OCI-LY1 (cell line): ENCODE data around the gene TOR3A.

ENCODE experiments used
- H2AFZ ChIP-seq: fragments of 200-600 bp; sonication (generic), shearing (Covaris generic); 2 replicates; pipeline ENCODE4 v1.6.0; 2014; ENCODE audit warnings: antibody characterized with exemption, mild to moderate bottlenecking, low read length
- H3F3A ChIP-seq: fragments of 200-600 bp; sonication (generic), shearing (Covaris generic); 2 replicates; pipeline ENCODE4 v1.6.0; 2014; ENCODE audit warnings: mild to moderate bottlenecking, antibody characterized with exemption, low read length, moderate library complexity; ENCODE audit not compliant: insufficient read depth
- H3K27ac ChIP-seq: fragments of 200-600 bp; sonication (generic); 2 replicates; pipeline ENCODE4 v1.5.1; 2014; ENCODE audit warnings: low read length, mixed run types, mild to moderate bottlenecking, low read depth; ENCODE audit not compliant: poor library complexity, severe bottlenecking
- H3K27me3 ChIP-seq: fragments of 200-600 bp; sonication (generic); 2 replicates; pipeline ENCODE4 v1.6.0; 2014; ENCODE audit warnings: antibody characterized with exemption, mild to moderate bottlenecking, low read length, moderate library complexity; ENCODE audit not compliant: insufficient read depth
- H3K36me3 ChIP-seq: fragments of 200-600 bp; sonication (generic); 2 replicates; pipeline ENCODE4 v1.6.1; 2014; ENCODE audit warnings: mild to moderate bottlenecking, antibody characterized with exemption, low read length, moderate library complexity, mixed read lengths; ENCODE audit not compliant: insufficient read depth
- H3K4me1 ChIP-seq: fragments of 200-600 bp; sonication (generic); 2 replicates; pipeline ENCODE4 v1.5.1; 2014; ENCODE audit warnings: mild to moderate bottlenecking, low read length, moderate library complexity; ENCODE audit not compliant: insufficient read depth, severe bottlenecking
- H3K4me2 ChIP-seq: fragments of 200-600 bp; sonication (generic), shearing (Covaris generic); 2 replicates; pipeline ENCODE4 v1.6.1; 2014; ENCODE audit warnings: low read length
- H3K4me3 ChIP-seq: fragments of 200-600 bp; sonication (generic); 2 replicates; pipeline ENCODE4 v1.5.1; 2014; ENCODE audit warnings: low read length, low read depth, mild to moderate bottlenecking, mixed read lengths; ENCODE audit not compliant: poor library complexity, severe bottlenecking
- H3K79me2 ChIP-seq: fragments of 200-600 bp; shearing (Covaris generic); 2 replicates; pipeline ENCODE4 v1.6.1; 2016; ENCODE audit warnings: mixed run types, low read length, mixed read lengths; ENCODE audit not compliant: insufficient read depth
- H3K9ac ChIP-seq: fragments of 200-600 bp; sonication (generic), shearing (Covaris generic); 2 replicates; pipeline ENCODE4 v1.6.1; 2014; ENCODE audit warnings: mild to moderate bottlenecking, low read length, mixed read lengths
- H3K9me2 ChIP-seq: fragments of 200-600 bp; sonication (generic), shearing (Covaris generic); 2 replicates; pipeline ENCODE4 v1.6.1; 2014; ENCODE audit warnings: low read depth, mild to moderate bottlenecking, low read length, mixed read lengths
- H3K9me3 ChIP-seq: fragments of 200-600 bp; shearing (Covaris generic); 2 replicates; pipeline ENCODE4 v1.6.1; 2014; ENCODE audit warnings: low read length, mixed read lengths
- H4K20me1 ChIP-seq: fragments of 200-600 bp; sonication (generic), shearing (Covaris generic); 2 replicates; pipeline ENCODE4 v1.6.0; 2016; ENCODE audit warnings: mild to moderate bottlenecking, low read length; ENCODE audit not compliant: insufficient read depth
- EZH2 ChIP-seq: fragments of 200-600 bp; sonication (generic), shearing (Covaris generic); IDR thresholded peaks from 2 replicates; pipeline ENCODE4 v1.8.0; 2017; ENCODE audit warnings: borderline replicate concordance, mixed run types, mild to moderate bottlenecking, antibody characterized with exemption, low read length, moderate library complexity, mixed read lengths
- TF ChIP-seq, protein P1 (sequence below): fragments of 200-600 bp; sonication (generic), shearing (Covaris generic); IDR thresholded peaks from 2 replicates; pipeline ENCODE4 v1.5.1; 2017; ENCODE audit warnings: mild to moderate bottlenecking, antibody characterized with exemption, low read length, moderate library complexity, mixed read lengths

TOR3A gene

DNA sequence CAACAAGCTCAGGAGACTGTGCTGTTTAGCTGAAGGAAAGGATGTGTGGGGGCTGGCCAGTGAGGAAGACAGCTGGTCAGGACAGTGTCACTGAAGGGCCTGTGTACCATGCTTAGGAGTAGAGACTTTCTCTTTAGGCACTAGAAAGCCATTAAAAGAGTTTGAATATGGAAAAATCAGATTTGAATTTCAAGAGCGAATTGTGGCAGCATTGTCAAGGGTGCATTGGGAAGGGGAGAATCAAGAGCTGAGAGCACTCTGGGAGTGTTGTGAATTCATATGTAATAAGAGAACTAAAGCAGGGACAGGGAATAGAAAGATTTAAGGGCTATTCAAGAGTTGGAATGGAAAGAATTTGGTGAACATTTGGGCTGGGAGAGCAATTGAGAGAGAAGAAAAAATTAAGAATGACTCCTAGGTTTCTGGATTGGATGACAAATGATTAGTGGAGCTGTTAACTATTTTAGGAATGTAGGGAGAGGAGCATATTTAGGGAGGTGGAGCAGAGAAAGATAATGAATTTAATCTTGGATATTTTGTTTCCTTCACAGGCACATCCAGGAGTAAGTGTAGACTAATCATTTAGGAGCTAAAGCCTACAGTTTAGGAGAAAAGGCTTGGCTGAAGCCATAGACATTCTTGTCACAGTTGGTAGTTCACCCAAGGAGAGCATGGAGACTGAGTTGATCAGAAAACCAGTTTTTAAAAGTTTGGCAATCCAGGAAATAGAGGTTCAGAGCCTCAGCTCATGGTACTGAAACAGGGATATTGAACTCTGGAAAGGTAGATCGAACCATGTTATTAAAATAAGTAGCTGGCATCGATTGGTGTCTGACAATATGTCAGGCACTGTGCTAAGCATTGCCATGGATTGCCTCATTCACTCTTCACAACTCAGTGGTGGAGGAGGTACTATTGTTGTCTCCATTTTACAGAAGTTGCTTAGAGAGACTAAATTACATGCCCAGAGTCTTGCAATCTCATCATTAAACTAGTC is 23.1 kb upstream of the TOR3A start:
- no peak overlapping the region for H3K4me3 ChIP-seq
- H4K20me1 ChIP-seq, result no peaks in the 10 kb centered on the region
- no peaks in the 10 kb centered on the region for H3K79me2 ChIP-seq
- peaks cover 14% of the 10 kb centered on the region; the same call in 1 of the 2 replicates for H3K36me3 ChIP-seq
- no peaks in the 10 kb centered on the region for H3F3A ChIP-seq
- no peak overlapping the region for H3K9ac ChIP-seq
- no peaks in the 10 kb centered on the region for H3K27me3 ChIP-seq
- H3K4me2 ChIP-seq, result no peak overlapping the region
- H3K9me3 ChIP-seq, result no peaks in the 10 kb centered on the region
- no peak overlapping the region for H2AFZ ChIP-seq
- no peak overlapping the region for H3K27ac ChIP-seq
- no peaks in the 10 kb centered on the region for H3K9me2 ChIP-seq
- H3K4me1 ChIP-seq, result no peaks in the 10 kb centered on the region
- no peak for TF ChIP-seq EZH2
- TF ChIP-seq, protein P1, sequence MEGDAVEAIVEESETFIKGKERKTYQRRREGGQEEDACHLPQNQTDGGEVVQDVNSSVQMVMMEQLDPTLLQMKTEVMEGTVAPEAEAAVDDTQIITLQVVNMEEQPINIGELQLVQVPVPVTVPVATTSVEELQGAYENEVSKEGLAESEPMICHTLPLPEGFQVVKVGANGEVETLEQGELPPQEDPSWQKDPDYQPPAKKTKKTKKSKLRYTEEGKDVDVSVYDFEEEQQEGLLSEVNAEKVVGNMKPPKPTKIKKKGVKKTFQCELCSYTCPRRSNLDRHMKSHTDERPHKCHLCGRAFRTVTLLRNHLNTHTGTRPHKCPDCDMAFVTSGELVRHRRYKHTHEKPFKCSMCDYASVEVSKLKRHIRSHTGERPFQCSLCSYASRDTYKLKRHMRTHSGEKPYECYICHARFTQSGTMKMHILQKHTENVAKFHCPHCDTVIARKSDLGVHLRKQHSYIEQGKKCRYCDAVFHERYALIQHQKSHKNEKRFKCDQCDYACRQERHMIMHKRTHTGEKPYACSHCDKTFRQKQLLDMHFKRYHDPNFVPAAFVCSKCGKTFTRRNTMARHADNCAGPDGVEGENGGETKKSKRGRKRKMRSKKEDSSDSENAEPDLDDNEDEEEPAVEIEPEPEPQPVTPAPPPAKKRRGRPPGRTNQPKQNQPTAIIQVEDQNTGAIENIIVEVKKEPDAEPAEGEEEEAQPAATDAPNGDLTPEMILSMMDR, result no peak

DNA sequence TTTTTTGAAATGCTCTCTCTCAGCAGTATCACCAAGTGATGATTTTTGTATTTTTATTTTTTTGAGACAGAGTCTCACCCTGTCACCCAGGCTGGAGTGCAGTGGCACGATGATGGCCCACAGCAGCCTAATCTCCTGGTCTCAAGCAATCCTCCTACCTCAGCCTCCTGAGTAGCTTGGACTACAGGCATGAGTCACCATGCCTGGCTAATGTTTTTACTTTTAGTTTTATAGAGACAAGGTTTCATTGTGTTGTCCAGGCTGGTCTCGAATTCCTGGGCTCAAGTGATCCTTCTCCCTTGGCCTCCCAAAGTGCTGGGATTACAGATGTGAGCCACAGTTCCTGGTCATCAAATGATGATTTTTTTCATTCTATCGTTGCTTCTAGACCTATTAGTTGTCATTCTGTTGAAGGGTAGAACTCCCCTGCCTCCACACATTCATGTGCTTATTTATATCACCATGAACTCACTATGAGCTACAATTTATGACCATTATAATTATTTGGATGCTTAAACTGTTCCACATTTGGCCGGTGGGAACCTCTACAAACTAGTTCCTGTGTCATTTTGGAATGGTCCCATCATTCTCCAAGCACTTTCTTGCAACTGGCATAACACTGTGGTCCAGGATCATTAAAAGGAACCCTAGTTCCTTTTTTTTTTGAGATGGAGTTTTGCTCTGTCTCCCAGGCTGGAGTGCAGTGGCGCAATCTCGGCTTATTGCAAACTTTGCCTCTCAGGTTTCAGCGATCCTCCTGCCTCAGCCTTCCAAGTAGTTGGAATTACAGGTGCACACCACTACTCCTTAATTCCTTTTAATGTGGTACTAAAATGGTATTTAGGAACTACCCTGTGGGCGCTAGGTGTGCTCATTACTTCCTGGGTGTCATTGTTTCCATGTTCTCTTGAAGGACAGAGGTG is 20.2 kb upstream of the TOR3A start:
- Histone ChIP-seq H3K4me2 (no peak overlapping the region), H3K27me3 (no peaks in the 10 kb centered on the region), H3K36me3 (peaks cover 13% of the 10 kb centered on the region; the same call in 1 of the 2 replicates), H3K4me3 (no peak overlapping the region), H3K4me1 (no peaks in the 10 kb centered on the region), H3K9me2 (no peaks in the 10 kb centered on the region), H2AFZ (no peak overlapping the region), H3K9ac (no peak overlapping the region), H3K9me3 (no peaks in the 10 kb centered on the region), H3F3A (no peaks in the 10 kb centered on the region), H4K20me1 (no peaks in the 10 kb centered on the region), H3K79me2 (no peaks in the 10 kb centered on the region), H3K27ac (no peak overlapping the region)
- TF ChIP-seq, protein P1, result no peak
- TF ChIP-seq EZH2, result no peak

DNA sequence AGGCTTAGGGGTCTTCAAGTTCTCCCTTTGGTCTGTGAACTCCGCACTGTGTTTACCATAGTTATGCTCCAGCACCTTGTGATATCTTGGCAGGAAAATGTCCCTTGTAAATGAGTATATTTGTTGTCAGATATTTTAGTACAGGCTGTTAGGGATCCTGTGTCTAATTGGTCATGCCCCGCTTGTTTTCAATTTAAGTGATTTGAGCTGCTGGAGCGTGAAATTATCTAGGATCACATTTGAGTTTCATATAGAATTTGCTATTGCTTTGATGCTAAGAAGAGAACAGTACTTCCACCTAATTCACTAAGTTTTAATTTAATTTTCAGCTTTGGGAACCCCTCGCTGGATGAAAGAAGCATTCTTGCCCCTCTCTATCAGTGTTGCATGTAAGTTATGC is 15.4 kb upstream of the TOR3A start:
- Histone ChIP-seq H3K9ac (no peak overlapping the region), H2AFZ (no peak overlapping the region), H3K27ac (no peak overlapping the region), H3K27me3 (no peaks in the 10 kb centered on the region), H3F3A (no peaks in the 10 kb centered on the region), H3K4me3 (no peak overlapping the region), H4K20me1 (no peaks in the 10 kb centered on the region), H3K9me2 (no peaks in the 10 kb centered on the region), H3K4me1 (peaks cover 6% of the 10 kb centered on the region), H3K36me3 (peaks cover 6% of the 10 kb centered on the region; the same call in 1 of the 2 replicates), H3K9me3 (no peaks in the 10 kb centered on the region), H3K4me2 (no peak overlapping the region), H3K79me2 (no peaks in the 10 kb centered on the region)
- TF ChIP-seq, protein P1, result no peak
- TF ChIP-seq EZH2, result no peak
